Measurements from ENCODE around the gene FHIT.
A peak's percentile ranks its signal among the peaks of the same experiment; 100 is the strongest.

Gene FHIT

GRCh38 chr3:60826511-60826910 lies 424.7 kb downstream of the FHIT start:
- no peak for DNase-seq

GRCh38 chr3:60812502-60812901 lies 438.8 kb downstream of the FHIT start:
- DNase-seq, result no peak

- DNase-seq, result no peak
Observed at GRCh38 chr3:60810881-60811280, 440.4 kb downstream of the FHIT start.

- no peak for DNase-seq
Observed at GRCh38 chr3:60809857-60810610, 441.2 kb downstream of the FHIT start.

GRCh38 chr3:60803216-60804173 lies 447.8 kb downstream of the FHIT start:
- DNase-seq, result no peak

- no peak for DNase-seq
Observed at GRCh38 chr3:60801307-60801706, 449.9 kb downstream of the FHIT start.

- no peak for DNase-seq
Observed at GRCh38 chr3:60798456-60798855, 452.8 kb downstream of the FHIT start.

GRCh38 chr3:60792249-60792852 lies 458.9 kb downstream of the FHIT start:
- DNase-seq, result peak; percentile 23

GRCh38 chr3:60788185-60788584 lies 463.1 kb downstream of the FHIT start:
- no peak for DNase-seq

- DNase-seq, result no peak
Observed at GRCh38 chr3:60781935-60782334, 469.3 kb downstream of the FHIT start.

- DNase-seq, result no peak
Observed at GRCh38 chr3:60779637-60780036, 471.6 kb downstream of the FHIT start.

GRCh38 chr3:60775985-60776384 lies 475.3 kb downstream of the FHIT start:
- no peak for DNase-seq

GRCh38 chr3:60774617-60775016 lies 476.6 kb downstream of the FHIT start:
- DNase-seq, result no peak

GRCh38 chr3:60772584-60772983 lies 478.7 kb downstream of the FHIT start:
- DNase-seq, result no peak

- DNase-seq, result no peak
Observed at GRCh38 chr3:60771766-60772165, 479.5 kb downstream of the FHIT start.

- DNase-seq, result no peak
Observed at GRCh38 chr3:60770532-60770931, 480.7 kb downstream of the FHIT start.

GRCh38 chr3:60767536-60767935 lies 483.7 kb downstream of the FHIT start:
- no peak for DNase-seq

- no peak for DNase-seq
Observed at GRCh38 chr3:60765776-60766175, 485.5 kb downstream of the FHIT start.

- DNase-seq, result no peak
Observed at GRCh38 chr3:60764870-60765269, 486.4 kb downstream of the FHIT start.

GRCh38 chr3:60760145-60760544 lies 491.1 kb downstream of the FHIT start:
- no peak for DNase-seq

- DNase-seq, result no peak
Observed at GRCh38 chr3:60759439-60759838, 491.8 kb downstream of the FHIT start.

- DNase-seq, result no peak
Observed at GRCh38 chr3:60758831-60759230, 492.4 kb downstream of the FHIT start.

GRCh38 chr3:60758171-60758570 lies 493.1 kb downstream of the FHIT start:
- no peak for DNase-seq

- DNase-seq, result no peak
Observed at GRCh38 chr3:60757724-60758123, 493.5 kb downstream of the FHIT start.

All from NCI-H146 (cell line).